H9 (cell line): ENCODE data around the gene C17orf58. TPM values are rescaled to one million over a fixed set of nuclear protein-coding genes. Genes with fewer than 3 reads are reported as not detected.

Experiments
- DNase-seq: peaks from one replicate; pipeline ENCODE4 v3.0.0-alpha.2; 2017
- H2AFZ ChIP-seq: one replicate; pipeline ENCODE4 v1.6.1; 2013; ENCODE audit warnings: mild to moderate bottlenecking, low read length, control low read depth, moderate library complexity
- H2AK5ac ChIP-seq: 2 replicates; pipeline ENCODE4 v1.6.1; 2013; ENCODE audit warnings: low read length, control low read depth, mixed read lengths; ENCODE audit not compliant: insufficient read length
- H2BK120ac ChIP-seq: one replicate; pipeline ENCODE4 v1.6.1; 2013; ENCODE audit warnings: low read depth, mild to moderate bottlenecking, low read length, control low read depth, inconsistent platforms; ENCODE audit not compliant: poor library complexity, severe bottlenecking
- H2BK12ac ChIP-seq: 2 replicates; pipeline ENCODE4 v1.6.1; 2013; ENCODE audit warnings: low read length, control low read depth, mixed read lengths, low read depth; ENCODE audit not compliant: insufficient read length
- H2BK15ac ChIP-seq: 2 replicates; pipeline ENCODE4 v1.6.1; 2013; ENCODE audit warnings: low read depth, low read length, control low read depth
- H2BK20ac ChIP-seq: one replicate; pipeline ENCODE4 v1.6.1; 2013; ENCODE audit warnings: low read depth, mild to moderate bottlenecking, low read length, control low read depth, inconsistent platforms; ENCODE audit not compliant: poor library complexity, severe bottlenecking
- H2BK5ac ChIP-seq: 2 replicates; pipeline ENCODE4 v1.6.1; 2013; ENCODE audit warnings: low read length, control low read depth, mixed read lengths; ENCODE audit not compliant: insufficient read length
- H3K14ac ChIP-seq: 2 replicates; pipeline ENCODE4 v1.6.1; 2013; ENCODE audit warnings: low read length, control low read depth; ENCODE audit not compliant: insufficient read depth
- H3K18ac ChIP-seq: 2 replicates; pipeline ENCODE4 v1.6.1; 2013; ENCODE audit warnings: low read depth, mild to moderate bottlenecking, mixed read lengths, low read length, control low read depth; ENCODE audit not compliant: insufficient read length
- H3K23ac ChIP-seq: 2 replicates; pipeline ENCODE4 v1.6.1; 2013; ENCODE audit warnings: low read length, control low read depth, mixed read lengths, low read depth; ENCODE audit not compliant: insufficient read length
- H3K23me2 ChIP-seq: 2 replicates; pipeline ENCODE4 v1.6.1; 2013; ENCODE audit warnings: low read depth, mild to moderate bottlenecking, mixed read lengths, low read length, control low read depth; ENCODE audit not compliant: insufficient read length, poor library complexity, severe bottlenecking
- H3K27ac ChIP-seq: 2 replicates; pipeline ENCODE4 v1.5.1; 2013; ENCODE audit warnings: low read length, control low read depth, mixed read lengths, low read depth; ENCODE audit not compliant: insufficient read length
- H3K27me3 ChIP-seq: 2 replicates; pipeline ENCODE4 v1.6.1; 2013; ENCODE audit warnings: low read length, control low read depth, inconsistent platforms; ENCODE audit not compliant: insufficient read depth
- H3K4ac ChIP-seq: 2 replicates; pipeline ENCODE4 v1.6.1; 2013; ENCODE audit warnings: low read depth, mild to moderate bottlenecking, control low read depth, inconsistent platforms, low read length, moderate library complexity
- H3K4me1 ChIP-seq: 2 replicates; pipeline ENCODE4 v1.6.1; 2013; ENCODE audit warnings: low read length, control low read depth, inconsistent platforms; ENCODE audit not compliant: insufficient read depth
- H3K4me2 ChIP-seq: 2 replicates; pipeline ENCODE4 v1.6.1; 2013; ENCODE audit warnings: low read length, control low read depth, mixed read lengths; ENCODE audit not compliant: insufficient read length, insufficient read depth
- H3K56ac ChIP-seq: 2 replicates; pipeline ENCODE4 v1.6.1; 2013; ENCODE audit warnings: low read depth, mild to moderate bottlenecking, mixed read lengths, low read length, control low read depth; ENCODE audit not compliant: insufficient read length
- H3K79me1 ChIP-seq: 2 replicates; pipeline ENCODE4 v1.6.1; 2013; ENCODE audit warnings: low read depth, mild to moderate bottlenecking, moderate library complexity, low read length, control low read depth, inconsistent platforms; ENCODE audit not compliant: insufficient read depth, poor library complexity, severe bottlenecking
- H3K79me2 ChIP-seq: 2 replicates; pipeline ENCODE4 v1.6.1; 2013; ENCODE audit warnings: low read length, control low read depth, inconsistent platforms; ENCODE audit not compliant: insufficient read depth
- H3K9ac ChIP-seq: 2 replicates; pipeline ENCODE4 v1.6.1; 2013; ENCODE audit warnings: low read length, control low read depth, mixed read lengths; ENCODE audit not compliant: insufficient read length; ENCODE audit errors: extremely low read depth
- H3K9me3 ChIP-seq: one replicate; pipeline ENCODE4 v1.6.1; 2013; ENCODE audit warnings: low read depth, low read length, inconsistent platforms; ENCODE audit not compliant: control insufficient read depth
- H3T11ph ChIP-seq: one replicate; pipeline ENCODE4 v1.6.1; 2013; ENCODE audit warnings: mild to moderate bottlenecking, low read length, control low read depth, inconsistent platforms
- H4K20me1 ChIP-seq: one replicate; pipeline ENCODE4 v1.6.1; 2013; ENCODE audit not compliant: control insufficient read depth, insufficient read length, insufficient read depth
- H4K5ac ChIP-seq: 2 replicates; pipeline ENCODE4 v1.6.1; 2013; ENCODE audit warnings: low read depth, mild to moderate bottlenecking, mixed read lengths, low read length, control low read depth; ENCODE audit not compliant: insufficient read length
- H4K8ac ChIP-seq: replicated peaks from 2 replicates; pipeline ENCODE4 v1.6.1; 2013; ENCODE audit warnings: low read length, control low read depth, mixed read lengths, low read depth; ENCODE audit not compliant: insufficient read length
- H4K91ac ChIP-seq: 2 replicates; pipeline ENCODE4 v1.6.1; 2013; ENCODE audit warnings: low read depth, mild to moderate bottlenecking, moderate library complexity, mixed read lengths, low read length, control low read depth; ENCODE audit not compliant: insufficient read length
- H3K27ac Mint-ChIP-seq, 3 experiments: 2 replicates in 2 of 3; 3 replicates in 1 of 3; pipeline ENCODE4 v1.8.0; 2020 to 2021; ENCODE audit warnings: mixed read lengths in 3 of 3, mild to moderate bottlenecking in 1 of 3, moderate library complexity in 1 of 3
- H3K27me3 Mint-ChIP-seq: 2 replicates; pipeline ENCODE4 v1.8.0; 2021; ENCODE audit warnings: low read depth, mild to moderate bottlenecking, moderate library complexity, mixed read lengths
- H3K36me3 Mint-ChIP-seq, 3 experiments: 2 replicates in 2 of 3; 3 replicates in 1 of 3; pipeline ENCODE4 v1.8.0; 2020 to 2021; ENCODE audit warnings: low read depth in 3 of 3, mixed read lengths in 3 of 3; ENCODE audit not compliant: insufficient read depth in 1 of 3
- H3K4me1 Mint-ChIP-seq, 2 experiments: 2 replicates each; pipeline ENCODE4 v1.8.0; 2020; ENCODE audit warnings: mixed read lengths in 2 of 2
- H3K4me3 Mint-ChIP-seq, 2 experiments: 2 replicates in 1 of 2; 3 replicates in 1 of 2; pipeline ENCODE4 v1.8.0; 2020 to 2021; ENCODE audit warnings: mild to moderate bottlenecking in 2 of 2, mixed read lengths in 2 of 2, moderate library complexity in 1 of 2
- H3K9me3 Mint-ChIP-seq, 2 experiments: 2 replicates in 1 of 2; 3 replicates in 1 of 2; pipeline ENCODE4 v1.8.0; 2020; ENCODE audit warnings: mild to moderate bottlenecking in 2 of 2, mixed read lengths in 2 of 2, moderate library complexity in 1 of 2
- CTCF ChIP-seq: fragments of 200-600 bp; sonication (generic); conservative IDR thresholded peaks from 3 replicates; pipeline ENCODE4 v1.8.0; 2021; ENCODE audit warnings: antibody characterized with exemption, mild to moderate bottlenecking
- WGBS: extraction: QIAGEN DNeasy Blood & Tissue Kit; methylation state at CpG from one replicate; pipeline ENCODE4 v1.1.7; 2013; ENCODE audit warnings: missing lambda C conversion rate, low lambda C conversion rate, mixed read lengths; ENCODE audit not compliant: insufficient read length; ENCODE audit errors: extremely low coverage; 5-methylcytosine and 5-hydroxymethylcytosine counted together
- total RNA-seq: library from RNA; stranded (reverse); gene quantifications from 2 replicates; pipeline ENCODE4 v1.2.1, GENCODE V29; 2021

Gene C17orf58
- total RNA-seq, 1 experiment from 2014 or later = 12.3 TPM

- peak overlapping the region; percentile 62 for H3K14ac ChIP-seq
- Mint-ChIP-seq H3K4me1 (peaks cover 24 to 26% of the 10 kb centered on the region in 2 experiments), H3K4me3 (peak overlapping the region; percentile 79 to 89), H3K36me3 (peaks cover 14 to 33% (median 30%) of the 10 kb centered on the region in 3 experiments), H3K9me3 (no peaks in the 10 kb centered on the region), H3K27me3 (no peaks in the 10 kb centered on the region), H3K27ac (peak overlapping the region; percentile 96 to 100 (median 98))
- H3K79me1 ChIP-seq = no peaks in the 10 kb centered on the region
- no peaks in the 10 kb centered on the region for H4K20me1 ChIP-seq
- peak overlapping the region; percentile 76 for H3K9ac ChIP-seq
- peak; percentile 25; the same call in 1 of the 3 replicates for TF ChIP-seq CTCF
- H2AK5ac ChIP-seq = no peak overlapping the region
- no peak overlapping the region for H4K5ac ChIP-seq
- H3K27me3 ChIP-seq = no peaks in the 10 kb centered on the region
- H3K4me1 ChIP-seq = peaks cover 2% of the 10 kb centered on the region; the same call in 1 of the 2 replicates
- no peak overlapping the region for H2BK120ac ChIP-seq
- peak overlapping the region; percentile 92 for H3K27ac ChIP-seq
- H2AFZ ChIP-seq = no peak overlapping the region
- H3K4ac ChIP-seq = no peak overlapping the region
- peaks cover 5% of the 10 kb centered on the region for H3K23me2 ChIP-seq
- no peak overlapping the region for H2BK12ac ChIP-seq
- no peak overlapping the region for H3K56ac ChIP-seq
- peak overlapping the region; percentile 49 for H3K18ac ChIP-seq
- H4K91ac ChIP-seq = no peak overlapping the region
- H2BK20ac ChIP-seq = no peak overlapping the region
- H3K79me2 ChIP-seq = peaks cover 2% of the 10 kb centered on the region; the same call in 1 of the 2 replicates
- no peak overlapping the region for H2BK15ac ChIP-seq
- H4K8ac ChIP-seq = no peak overlapping the region
- no peak overlapping the region for H3K23ac ChIP-seq
- H3K9me3 ChIP-seq = no peaks in the 10 kb centered on the region
- H3K4me2 ChIP-seq = peak overlapping the region; percentile 89
- H2BK5ac ChIP-seq = no peak overlapping the region
- H3T11ph ChIP-seq = no peak overlapping the region
- no CpG with 5 or more reads among the region's 8 CpGs for WGBS
- peak; percentile 99 for DNase-seq
These were observed 21.6 kb downstream of the C17orf58 start for GRCh38 chr17:67974598-67975066.
